ENCODE results near the gene GTF2H2C. TPM values are rescaled to one million over a fixed set of nuclear protein-coding genes. Genes with fewer than 3 reads are reported as not detected.

Gene GTF2H2C
- total and polyA plus RNA-seq, 12 donors, result 7.3 to 17.9 (median 14.2) TPM

- DNase-seq (no peak), ATAC-seq (no peak)
- no peaks in the 10 kb centered on the region for H3K9me3 ChIP-seq
- 84 to 88% methylated on average over 2 of the region's 2 CpGs for WGBS, 2 donors
- no peak overlapping the region for H3K4me3 ChIP-seq
- H3K27ac ChIP-seq, result no peak overlapping the region
- intact Hi-C loops (cut with DNase I), result no loop called here
- no peak for TF ChIP-seq CTCF (IDR thresholded peaks at IDR 0.05)
- H3K27me3 ChIP-seq, result no peaks in the 10 kb centered on the region
- H3K4me1 ChIP-seq, result no peaks in the 10 kb centered on the region
- H3K36me3 ChIP-seq, result no peaks in the 10 kb centered on the region
Observed at GRCh38 chr5:69525490-69525889, 34.5 kb upstream of the GTF2H2C start.

- Histone ChIP-seq H3K36me3 (no peaks in the 10 kb centered on the region), H3K27ac (no peak overlapping the region), H3K4me3 (no peak overlapping the region), H3K27me3 (peaks cover 0 to 7% (median 0%) of the 10 kb centered on the region in 7 donors), H3K4me1 (peaks cover 0 to 6% (median 0%) of the 10 kb centered on the region in 9 donors), H3K9me3 (no peaks in the 10 kb centered on the region)
- ATAC-seq (no peak), DNase-seq (no peak)
- intact Hi-C loops (cut with DNase I), result no loop called here
- WGBS, 2 donors, result 95 to 96% methylated on average over 9 of the region's 9 CpGs
- TF ChIP-seq CTCF (IDR thresholded peaks at IDR 0.05), result no peak
Observed at GRCh38 chr5:69526660-69527059, 33.3 kb upstream of the GTF2H2C start.

GRCh38 chr5:69527128-69527770 is 32.7 kb upstream of the GTF2H2C start:
- H3K36me3 ChIP-seq, result no peaks in the 10 kb centered on the region
- no peak overlapping the region for H3K4me3 ChIP-seq
- WGBS, 2 donors, result 81 to 90% methylated on average over 7 of the region's 7 CpGs
- peaks cover 0 to 7% (median 0%) of the 10 kb centered on the region in 7 donors for H3K27me3 ChIP-seq
- H3K27ac ChIP-seq, result no peak overlapping the region
- no peak for DNase-seq
- intact Hi-C loops (cut with DNase I), result no loop called here
- H3K4me1 ChIP-seq, result peaks cover 0 to 6% (median 0%) of the 10 kb centered on the region in 9 donors
- no peaks in the 10 kb centered on the region for H3K9me3 ChIP-seq
- ATAC-seq, result no peak
- no peak for TF ChIP-seq CTCF (IDR thresholded peaks at IDR 0.05)

- ATAC-seq, result no peak
Observed at GRCh38 chr5:69528035-69528434, 32.0 kb upstream of the GTF2H2C start.

More at GRCh38 chr5:69528035-69528434, 32.0 kb upstream of the GTF2H2C start:
- H3K9me3 ChIP-seq, result no peaks in the 10 kb centered on the region
- H3K27me3 ChIP-seq, result peaks cover 0 to 7% (median 0%) of the 10 kb centered on the region in 7 donors
- TF ChIP-seq CTCF (IDR thresholded peaks at IDR 0.05), result no peak
- DNase-seq, result no peak
- H3K4me3 ChIP-seq, result no peak overlapping the region
- H3K36me3 ChIP-seq, result no peaks in the 10 kb centered on the region
- 71 to 73% methylated on average over 5 of the region's 5 CpGs for WGBS, 2 donors
- intact Hi-C loops (cut with DNase I), result no loop called here
- H3K4me1 ChIP-seq, result peaks cover 0 to 6% (median 0%) of the 10 kb centered on the region in 9 donors
- no peak overlapping the region for H3K27ac ChIP-seq
